Heart left ventricle (tissue), 13 donors: ENCODE measurements around the gene BRD1.

Experiments
- POLR2A ChIP-seq, 2 donors: fragments of 450-650 bp; IDR thresholded peaks; one replicate each; pipeline ENCODE4 v1.6.1; 2017; ENCODE audit warnings: antibody characterized with exemption in 2 of 2, mild to moderate bottlenecking in 2 of 2, moderate library complexity in 2 of 2
- TF ChIP-seq, protein P1 (sequence below), 12 donors: fragments of 200-600 bp; sonication (generic) in 4 of 12; IDR thresholded peaks; one replicate each; pipeline versions ENCODE4 v1.5.0 to v1.8.0; 2018 to 2022; ENCODE audit warnings: antibody characterized with exemption in 12 of 12, mild to moderate bottlenecking in 5 of 12
- donor health status: ischemic (EF 13 %, LVEDD 7.1; RV severe dilation, severe dysfunction).
- donor health status: DM: no; HTN: yes; CAD: no.
- donor health status: DM: no; HTN: no; CAD: no.
- donor health status: ischemic (EF 25% LVEDD 6.9; RV normal size, moderate dysfunction).
- donor health status: ischemic (EF 25% LVEDD 5.7; RV mildly dilated, moderate dysfunction).
- donor health status: ischemic (EF 35%, LVEDD 5.7; RV mildly dilated, moderate dysfunction).
- donor health status: nonischemic (EF 11% LVEDD 7.7; RV severe dilation, severe dysfunction).
- donor health status: DM: yes; HTN: yes; CAD: no.
- donor health status: PGD.
- donor health status: ischemic (EF 29% LVEDD 5.4; RV normal size, mild dysfunction).
- donor health status: nonischemic (EF 23%, LVEDD 6.1; RV moderate dilation, normal function).

DNA sequence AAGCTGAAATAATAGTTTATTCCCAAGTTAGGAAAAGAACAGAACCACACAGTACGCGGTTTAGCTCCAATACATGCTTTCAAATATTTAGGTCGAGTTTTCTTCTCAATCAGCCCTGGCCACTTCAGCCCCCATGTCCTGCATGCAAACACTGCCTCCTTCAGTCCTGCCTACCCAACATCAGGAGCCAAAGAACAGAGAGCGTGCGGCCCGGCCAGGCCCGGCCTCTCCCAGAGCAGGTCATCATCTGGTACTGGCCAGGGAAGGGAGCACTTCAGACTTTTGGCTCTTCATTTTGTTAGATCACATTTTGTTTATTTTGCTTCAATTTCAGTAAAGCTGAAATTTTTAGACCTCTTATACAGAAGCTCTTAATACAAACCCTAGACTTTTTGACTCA, 6.7 kb downstream of the BRD1 start:
- TF ChIP-seq, protein P1, sequence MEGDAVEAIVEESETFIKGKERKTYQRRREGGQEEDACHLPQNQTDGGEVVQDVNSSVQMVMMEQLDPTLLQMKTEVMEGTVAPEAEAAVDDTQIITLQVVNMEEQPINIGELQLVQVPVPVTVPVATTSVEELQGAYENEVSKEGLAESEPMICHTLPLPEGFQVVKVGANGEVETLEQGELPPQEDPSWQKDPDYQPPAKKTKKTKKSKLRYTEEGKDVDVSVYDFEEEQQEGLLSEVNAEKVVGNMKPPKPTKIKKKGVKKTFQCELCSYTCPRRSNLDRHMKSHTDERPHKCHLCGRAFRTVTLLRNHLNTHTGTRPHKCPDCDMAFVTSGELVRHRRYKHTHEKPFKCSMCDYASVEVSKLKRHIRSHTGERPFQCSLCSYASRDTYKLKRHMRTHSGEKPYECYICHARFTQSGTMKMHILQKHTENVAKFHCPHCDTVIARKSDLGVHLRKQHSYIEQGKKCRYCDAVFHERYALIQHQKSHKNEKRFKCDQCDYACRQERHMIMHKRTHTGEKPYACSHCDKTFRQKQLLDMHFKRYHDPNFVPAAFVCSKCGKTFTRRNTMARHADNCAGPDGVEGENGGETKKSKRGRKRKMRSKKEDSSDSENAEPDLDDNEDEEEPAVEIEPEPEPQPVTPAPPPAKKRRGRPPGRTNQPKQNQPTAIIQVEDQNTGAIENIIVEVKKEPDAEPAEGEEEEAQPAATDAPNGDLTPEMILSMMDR (IDR thresholded peaks at IDR 0.05), result peak in 4 of 12 donors; percentile 7 to 31 (median 14)
- TF ChIP-seq POLR2A (IDR thresholded peaks at IDR 0.05), result no peak
